K562 (cell line): Measurements from ENCODE around the gene CAMSAP3. TPM values are rescaled to one million over a fixed set of nuclear protein-coding genes. Genes with fewer than 3 reads are reported as not detected.
A peak's percentile ranks its signal among the peaks of the same experiment; 100 is the strongest.

ENCODE experiments used
- ARID1B ChIP-seq: fragments of 450-650 bp; IDR thresholded peaks from 2 replicates; pipeline ENCODE4 v1.6.1; 2016; ENCODE audit warnings: antibody characterized with exemption, mild to moderate bottlenecking, inconsistent platforms
- CAMTA2 ChIP-seq: fragments of 250-450 bp; sonication (Bioruptor Pico); conservative IDR thresholded peaks from 2 replicates; pipeline ENCODE4 v1.5.1; 2022
- CREM ChIP-seq: IDR thresholded peaks from 2 replicates; pipeline ENCODE4 v1.6.1; 2014; ENCODE audit warnings: antibody characterized with exemption, low read depth
- JUND ChIP-seq, 2 experiments: IDR thresholded peaks; 2 replicates in 1 of 2; 3 replicates in 1 of 2; pipeline ENCODE4 v1.6.1; 2011; ENCODE audit warnings: borderline replicate concordance in 2 of 2, low read depth in 2 of 2, low read length in 2 of 2, improper control_type of control experiment in 1 of 2, missing biosample characterization in 1 of 2, missing genetic modification characterization in 1 of 2, missing genetic modification reagents in 1 of 2
- MAZ ChIP-seq, 2 experiments: fragments of 450-650 bp in 1 of 2; sonication (generic) in 1 of 2; formaldehyde crosslinking; IDR thresholded peaks in 1 of 2; conservative IDR thresholded peaks in 1 of 2; 2 replicates each; pipeline versions ENCODE4 v1.4.0 to v1.5.0; 2020; ENCODE audit warnings: mild to moderate bottlenecking in 1 of 2, missing genetic modification reagents in 1 of 2
- NFIC ChIP-seq: fragments of 450-650 bp; IDR thresholded peaks from 2 replicates; pipeline ENCODE4 v1.6.1; 2017; ENCODE audit warnings: mild to moderate bottlenecking, inconsistent platforms
- NRF1 ChIP-seq, 2 experiments: fragments of 450-650 bp; IDR thresholded peaks in 1 of 2; conservative IDR thresholded peaks in 1 of 2; 2 replicates each; pipeline ENCODE4 v1.6.1; 2014; ENCODE audit warnings: mild to moderate bottlenecking in 2 of 2
- PML ChIP-seq: IDR thresholded peaks from 2 replicates; pipeline ENCODE4 v1.6.1; 2012; ENCODE audit warnings: low read length, inconsistent platforms
- SLC30A9 ChIP-seq: fragments of 250-450 bp; sonication (Bioruptor Pico); IDR thresholded peaks from 2 replicates; pipeline ENCODE4 v1.8.0; 2022; ENCODE audit warnings: mild to moderate bottlenecking, moderate library complexity
- TAL1 ChIP-seq: fragments of 450-650 bp; IDR thresholded peaks from 2 replicates; pipeline ENCODE4 v1.6.1; 2016; ENCODE audit warnings: mild to moderate bottlenecking
- TRIM24 ChIP-seq, 2 experiments: fragments of 450-650 bp; IDR thresholded peaks; 2 replicates each; pipeline ENCODE4 v1.6.1; 2016
- ZNF133 ChIP-seq: fragments of 250-450 bp; sonication (Bioruptor Pico); IDR thresholded peaks from 2 replicates; pipeline ENCODE4 v1.4.0; 2020; ENCODE audit warnings: mild to moderate bottlenecking
- ZNF584 ChIP-seq: fragments of 200-800 bp; sonication (Bioruptor generic); IDR thresholded peaks from 2 replicates; pipeline ENCODE4 v1.6.1; 2016; ENCODE audit warnings: low read depth, mild to moderate bottlenecking, missing genetic modification characterization, missing compliant biosample characterization
- polyA plus RNA-seq, 8 experiments: library from polyadenylated mRNA; depleted of rRNA in 4 of 8; stranded (reverse) in 5 of 8; unstranded in 3 of 8; fragments of >200 nt; fragmentation: Nextera tagmentation in 2 of 8; fragmentation: Illumina TruSeq in 1 of 8; extraction: Ambion mirVana in 2 of 8; extraction: Trizol in 1 of 8; gene quantifications; 2 replicates each; pipeline versions ENCODE4 v1.2.1 to v1.2.3, GENCODE V29; 2011 to 2014; ENCODE audit warnings: inconsistent platforms in 1 of 8, missing spikeins in 1 of 8
- total RNA-seq, 7 experiments: library from RNA; depleted of rRNA in 6 of 7; stranded (reverse); fragments of >200 nt in 6 of 7; fragmentation: Illumina TruSeq in 2 of 7; extraction: Trizol in 2 of 7; gene quantifications; 2 replicates each; pipeline versions ENCODE4 v1.2.1 to v1.2.3, GENCODE V29; 2011 to 2021; ENCODE audit warnings: low replicate concordance in 1 of 7
- TF ChIP-seq, protein P1 (sequence below): fragments of 450-650 bp; formaldehyde crosslinking; IDR thresholded peaks from 2 replicates; pipeline ENCODE4 v1.4.0; 2022; ENCODE audit warnings: missing genetic modification characterization
- TF ChIP-seq, protein P2 (sequence below): fragments of 450-650 bp; IDR thresholded peaks from 2 replicates; pipeline ENCODE4 v1.6.1; 2018; ENCODE audit warnings: mild to moderate bottlenecking, low read depth; ENCODE audit not compliant: partially characterized antibody
- TF ChIP-seq, protein P3 (sequence below): fragments of 250-450 bp; sonication (Bioruptor Pico); IDR thresholded peaks from 2 replicates; pipeline ENCODE4 v1.8.0; 2022; ENCODE audit warnings: inconsistent platforms, mild to moderate bottlenecking, moderate library complexity, borderline replicate concordance
- TF ChIP-seq, protein P4 (sequence below): fragments of 250-450 bp; sonication (Bioruptor Pico); IDR thresholded peaks from 2 replicates; pipeline ENCODE4 v1.4.0; 2020

Gene CAMSAP3
- total and polyA plus RNA-seq, 9 of the 15 experiments (the other 6 are each of a cell fraction or from before 2014, with no cell fraction given) = 0.01 to 0.89 (median 0.22) TPM; not detected in 1

DNA sequence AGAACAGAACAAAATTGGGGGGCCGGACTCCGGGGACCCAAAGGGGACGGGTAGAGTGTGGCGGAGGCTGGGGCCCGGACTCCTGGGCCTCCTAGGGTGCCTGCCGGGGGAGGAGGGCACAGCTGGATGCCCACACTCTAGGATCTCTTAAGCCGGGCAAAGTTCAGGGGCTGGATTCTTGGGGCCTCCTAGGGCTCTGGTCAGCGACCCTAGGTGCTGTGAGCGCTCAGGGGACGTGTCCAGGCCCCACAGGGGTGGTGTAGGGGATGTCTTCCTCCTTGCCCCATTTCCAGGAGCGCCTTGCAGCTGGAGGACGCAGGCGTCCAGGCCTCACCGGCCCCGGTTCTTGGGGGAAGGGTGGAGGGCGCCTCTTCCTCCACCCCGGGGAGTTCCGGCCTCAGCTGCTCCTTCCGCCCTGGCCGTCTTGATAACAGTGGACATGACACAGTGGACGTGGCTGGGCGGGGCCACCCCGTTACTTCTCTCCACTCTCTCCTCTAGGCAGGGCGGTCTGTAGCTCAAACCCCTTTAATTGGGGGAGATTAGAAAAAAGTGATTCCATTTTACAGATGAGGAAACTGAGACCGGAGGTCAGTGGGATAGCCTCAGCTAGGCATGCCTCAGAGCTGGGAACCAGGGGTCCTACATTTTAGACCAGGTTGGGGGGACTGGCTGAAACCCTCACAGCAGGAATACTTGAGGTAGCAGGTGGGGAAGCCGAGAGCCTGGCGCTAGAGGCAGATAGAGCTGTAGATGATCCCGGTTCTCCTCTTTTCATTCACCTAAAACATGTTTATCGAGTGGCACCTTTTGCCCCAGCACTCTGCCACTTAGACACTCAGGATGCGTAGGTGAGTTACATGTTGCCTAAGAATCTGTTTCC, 42.0 kb downstream of the CAMSAP3 start (continued):
- TF ChIP-seq, protein P1, sequence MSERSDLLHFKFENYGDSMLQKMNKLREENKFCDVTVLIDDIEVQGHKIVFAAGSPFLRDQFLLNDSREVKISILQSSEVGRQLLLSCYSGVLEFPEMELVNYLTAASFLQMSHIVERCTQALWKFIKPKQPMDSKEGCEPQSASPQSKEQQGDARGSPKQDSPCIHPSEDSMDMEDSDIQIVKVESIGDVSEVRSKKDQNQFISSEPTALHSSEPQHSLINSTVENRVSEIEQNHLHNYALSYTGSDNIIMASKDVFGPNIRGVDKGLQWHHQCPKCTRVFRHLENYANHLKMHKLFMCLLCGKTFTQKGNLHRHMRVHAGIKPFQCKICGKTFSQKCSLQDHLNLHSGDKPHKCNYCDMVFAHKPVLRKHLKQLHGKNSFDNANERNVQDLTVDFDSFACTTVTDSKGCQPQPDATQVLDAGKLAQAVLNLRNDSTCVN = 0 out of 2 replicates have a peak, but pooled peaks have one; percentile 26
- TF ChIP-seq ZNF133 (CRISPR knock-in tag) (no peak), TAL1 (no peak; the same call in 1 of the 2 replicates), CAMTA2 (no peak), PML (peak; percentile 24; the same call in 1 of the 2 replicates), SLC30A9 (CRISPR knock-in tag) (no peak), TRIM24 (IDR thresholded peaks at IDR 0.05) (peak in 1 of 2 experiments; percentile 71; a peak in 2 of 4 replicates), ZNF584 (CRISPR knock-in tag) (no peak), NRF1 (conservative IDR thresholded peaks at IDR 0.05 in 1 of 2, IDR thresholded peaks at IDR 0.05 in 1 of 2) (peak in 1 of 2 experiments; percentile 31; a peak in 1 of 4 replicates), JUND (IDR thresholded peaks at IDR 0.05; ENCODE audit: borderline replicate concordance, low read depth, low read length) (peak; percentile 67), JUND (tag; IDR thresholded peaks at IDR 0.05; ENCODE audit: borderline replicate concordance, low read depth, low read length) (peak; percentile 44; the same call in 1 of the 3 replicates), CREM (peak; percentile 80), NFIC (peak; percentile 6), ARID1B (peak; percentile 75), MAZ (CRISPR knock-in tag; conservative IDR thresholded peaks at IDR 0.05 in 1 of 2, IDR thresholded peaks at IDR 0.05 in 1 of 2) (peak; percentile 30 to 79; a peak in 2 of 4 replicates)
- TF ChIP-seq, protein P2, sequence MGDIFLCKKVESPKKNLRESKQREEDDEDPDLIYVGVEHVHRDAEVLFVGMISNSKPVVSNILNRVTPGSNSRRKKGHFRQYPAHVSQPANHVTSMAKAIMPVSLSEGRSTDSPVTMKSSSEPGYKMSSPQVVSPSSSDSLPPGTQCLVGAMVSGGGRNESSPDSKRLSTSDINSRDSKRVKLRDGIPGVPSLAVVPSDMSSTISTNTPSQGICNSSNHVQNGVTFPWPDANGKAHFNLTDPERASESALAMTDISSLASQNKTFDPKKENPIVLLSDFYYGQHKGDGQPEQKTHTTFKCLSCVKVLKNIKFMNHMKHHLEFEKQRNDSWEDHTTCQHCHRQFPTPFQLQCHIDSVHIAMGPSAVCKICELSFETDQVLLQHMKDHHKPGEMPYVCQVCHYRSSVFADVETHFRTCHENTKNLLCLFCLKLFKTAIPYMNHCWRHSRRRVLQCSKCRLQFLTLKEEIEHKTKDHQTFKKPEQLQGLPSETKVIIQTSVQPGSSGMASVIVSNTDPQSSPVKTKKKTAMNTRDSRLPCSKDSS = no peak
- TF ChIP-seq, protein P3, sequence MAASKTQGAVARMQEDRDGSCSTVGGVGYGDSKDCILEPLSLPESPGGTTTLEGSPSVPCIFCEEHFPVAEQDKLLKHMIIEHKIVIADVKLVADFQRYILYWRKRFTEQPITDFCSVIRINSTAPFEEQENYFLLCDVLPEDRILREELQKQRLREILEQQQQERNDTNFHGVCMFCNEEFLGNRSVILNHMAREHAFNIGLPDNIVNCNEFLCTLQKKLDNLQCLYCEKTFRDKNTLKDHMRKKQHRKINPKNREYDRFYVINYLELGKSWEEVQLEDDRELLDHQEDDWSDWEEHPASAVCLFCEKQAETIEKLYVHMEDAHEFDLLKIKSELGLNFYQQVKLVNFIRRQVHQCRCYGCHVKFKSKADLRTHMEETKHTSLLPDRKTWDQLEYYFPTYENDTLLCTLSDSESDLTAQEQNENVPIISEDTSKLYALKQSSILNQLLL (CRISPR knock-in tag) = no peak
- TF ChIP-seq, protein P4, sequence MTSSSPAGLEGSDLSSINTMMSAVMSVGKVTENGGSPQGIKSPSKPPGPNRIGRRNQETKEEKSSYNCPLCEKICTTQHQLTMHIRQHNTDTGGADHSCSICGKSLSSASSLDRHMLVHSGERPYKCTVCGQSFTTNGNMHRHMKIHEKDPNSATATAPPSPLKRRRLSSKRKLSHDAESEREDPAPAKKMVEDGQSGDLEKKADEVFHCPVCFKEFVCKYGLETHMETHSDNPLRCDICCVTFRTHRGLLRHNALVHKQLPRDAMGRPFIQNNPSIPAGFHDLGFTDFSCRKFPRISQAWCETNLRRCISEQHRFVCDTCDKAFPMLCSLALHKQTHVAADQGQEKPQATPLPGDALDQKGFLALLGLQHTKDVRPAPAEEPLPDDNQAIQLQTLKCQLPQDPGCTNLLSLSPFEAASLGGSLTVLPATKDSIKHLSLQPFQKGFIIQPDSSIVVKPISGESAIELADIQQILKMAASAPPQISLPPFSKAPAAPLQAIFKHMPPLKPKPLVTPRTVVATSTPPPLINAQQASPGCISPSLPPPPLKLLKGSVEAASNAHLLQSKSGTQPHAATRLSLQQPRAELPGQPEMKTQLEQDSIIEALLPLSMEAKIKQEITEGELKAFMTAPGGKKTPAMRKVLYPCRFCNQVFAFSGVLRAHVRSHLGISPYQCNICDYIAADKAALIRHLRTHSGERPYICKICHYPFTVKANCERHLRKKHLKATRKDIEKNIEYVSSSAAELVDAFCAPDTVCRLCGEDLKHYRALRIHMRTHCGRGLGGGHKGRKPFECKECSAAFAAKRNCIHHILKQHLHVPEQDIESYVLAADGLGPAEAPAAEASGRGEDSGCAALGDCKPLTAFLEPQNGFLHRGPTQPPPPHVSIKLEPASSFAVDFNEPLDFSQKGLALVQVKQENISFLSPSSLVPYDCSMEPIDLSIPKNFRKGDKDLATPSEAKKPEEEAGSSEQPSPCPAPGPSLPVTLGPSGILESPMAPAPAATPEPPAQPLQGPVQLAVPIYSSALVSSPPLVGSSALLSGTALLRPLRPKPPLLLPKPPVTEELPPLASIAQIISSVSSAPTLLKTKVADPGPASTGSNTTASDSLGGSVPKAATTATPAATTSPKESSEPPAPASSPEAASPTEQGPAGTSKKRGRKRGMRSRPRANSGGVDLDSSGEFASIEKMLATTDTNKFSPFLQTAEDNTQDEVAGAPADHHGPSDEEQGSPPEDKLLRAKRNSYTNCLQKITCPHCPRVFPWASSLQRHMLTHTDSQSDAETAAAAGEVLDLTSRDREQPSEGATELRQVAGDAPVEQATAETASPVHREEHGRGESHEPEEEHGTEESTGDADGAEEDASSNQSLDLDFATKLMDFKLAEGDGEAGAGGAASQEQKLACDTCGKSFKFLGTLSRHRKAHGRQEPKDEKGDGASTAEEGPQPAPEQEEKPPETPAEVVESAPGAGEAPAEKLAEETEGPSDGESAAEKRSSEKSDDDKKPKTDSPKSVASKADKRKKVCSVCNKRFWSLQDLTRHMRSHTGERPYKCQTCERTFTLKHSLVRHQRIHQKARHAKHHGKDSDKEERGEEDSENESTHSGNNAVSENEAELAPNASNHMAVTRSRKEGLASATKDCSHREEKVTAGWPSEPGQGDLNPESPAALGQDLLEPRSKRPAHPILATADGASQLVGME (CRISPR knock-in tag) = no peak
